ENCODE data around the gene TMEM101. TPM values are rescaled to one million over a fixed set of nuclear protein-coding genes. Genes with fewer than 3 reads are reported as not detected.

TMEM101 gene
- polyA plus RNA-seq, 1 donor (not counting 4 experiments of a cell fraction or from before 2014, with no cell fraction given) = 20.1 TPM

- DNase-seq (ENCODE audit: low read depth, low spot score) (no peak), FAIRE-seq (no peak)
- TF ChIP-seq EZH2 (IDR thresholded peaks at IDR 0.05; ENCODE audit: low read length) (no peak), CTCF (optimal IDR thresholded peaks at IDR 0.05 in 1 of 3, IDR thresholded peaks at IDR 0.05 in 1 of 3, conservative IDR thresholded peaks at IDR 0.05 in 1 of 3; ENCODE audit: extremely low read depth in 1 of 3, insufficient read depth in 2 of 3, low read length in 3 of 3) (peak in 2 of 3 experiments; percentile 18 to 62)
- peak overlapping the region; percentile 74 for H3K9ac ChIP-seq (ENCODE audit: control insufficient read depth, extremely low read depth, insufficient read depth, low read length)
- H2AFZ ChIP-seq (ENCODE audit: control insufficient read depth, low read length) = peak overlapping the region; percentile 70
- H4K20me1 ChIP-seq (ENCODE audit: control insufficient read depth, extremely low read depth, insufficient read depth, low read length) = no peaks in the 10 kb centered on the region
- peak overlapping the region; percentile 67 for H3K27ac ChIP-seq (ENCODE audit: control insufficient read depth, insufficient read depth, low read length)
- no peaks in the 10 kb centered on the region for H3K27me3 ChIP-seq (ENCODE audit: control insufficient read depth, extremely low read depth, insufficient read depth, low read length)
- H3K4me2 ChIP-seq (ENCODE audit: control insufficient read depth, extremely low read depth, insufficient read depth, low read depth, low read length) = peak overlapping the region; percentile 94
- no peaks in the 10 kb centered on the region for H3K9me1 ChIP-seq (ENCODE audit: control insufficient read depth, extremely low read depth, insufficient read depth, low read length)
- H3K79me2 ChIP-seq (ENCODE audit: control insufficient read depth, insufficient read depth, low read length) = no peaks in the 10 kb centered on the region
- H3K9me3 ChIP-seq (ENCODE audit: control insufficient read depth, low read depth, low read length) = no peaks in the 10 kb centered on the region
- H3K4me3 ChIP-seq (ENCODE audit: control insufficient read depth in 2 of 3, extremely low read depth in 1 of 3, insufficient read depth in 2 of 3, low read depth in 1 of 3, low read length in 3 of 3) = peak overlapping the region; percentile 53 to 63 (median 60)
- dilution Hi-C loops (cut with MboI; ENCODE audit: extremely low pct_ligation_motif_present, low sequenced_read_pairs) = no loop called here
- peaks cover 0 to 4% of the 10 kb centered on the region in 2 experiments for H3K36me3 ChIP-seq (ENCODE audit: control insufficient read depth in 2 of 2, extremely low read depth in 1 of 2, insufficient read depth in 2 of 2, low read length in 2 of 2)
- peaks cover 35% of the 10 kb centered on the region for H3K4me1 ChIP-seq (ENCODE audit: control insufficient read depth, extremely low read depth, insufficient read depth, low read length)
Measured at GRCh38 chr17:44005527-44006271, 9.1 kb downstream of the TMEM101 start.

DNA sequence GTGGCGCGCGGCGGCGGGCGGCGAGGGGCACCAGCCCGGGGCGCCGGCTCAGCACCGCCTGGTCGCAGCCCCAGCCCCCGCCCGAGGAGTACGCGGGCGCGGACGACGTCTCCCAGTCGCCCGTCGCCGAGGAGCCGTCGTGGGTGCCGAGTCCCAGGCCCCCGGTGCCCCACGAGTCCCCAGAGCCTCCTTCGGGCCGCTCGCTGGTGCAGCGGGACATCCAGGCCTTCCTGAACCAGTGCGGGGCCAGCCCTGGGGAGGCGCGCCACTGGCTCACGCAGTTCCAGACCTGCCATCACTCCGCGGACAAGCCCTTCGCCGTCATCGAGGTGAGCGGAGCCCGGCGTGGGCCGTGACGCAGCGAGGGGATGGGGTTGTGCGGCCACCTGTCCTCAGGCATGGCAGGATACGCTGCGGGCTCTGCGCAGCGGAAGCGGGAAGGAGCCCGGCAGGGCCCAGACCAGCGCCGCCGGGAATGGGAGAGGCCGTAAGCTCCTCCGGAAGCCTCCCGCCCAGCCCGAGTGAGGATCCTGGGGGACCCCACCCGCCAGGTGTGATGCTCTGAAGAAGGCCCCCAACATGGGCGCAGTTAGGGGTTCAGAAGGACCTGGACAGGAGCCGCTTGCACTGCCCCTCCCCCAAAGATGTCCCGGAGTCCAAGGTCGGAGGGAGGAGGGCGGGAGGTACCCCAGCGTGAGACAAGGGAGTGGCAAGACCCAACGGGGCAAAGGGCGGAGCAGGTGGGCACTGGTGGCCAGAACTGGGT is 9.8 kb downstream of the TMEM101 start:
- DNase-seq (ENCODE audit: low read depth, low spot score) (no peak), FAIRE-seq (no peak)
- Histone ChIP-seq H3K79me2 (ENCODE audit: control insufficient read depth, insufficient read depth, low read length) (no peaks in the 10 kb centered on the region), H3K9me1 (ENCODE audit: control insufficient read depth, extremely low read depth, insufficient read depth, low read length) (no peaks in the 10 kb centered on the region), H3K4me1 (ENCODE audit: control insufficient read depth, extremely low read depth, insufficient read depth, low read length) (peaks cover 35% of the 10 kb centered on the region), H2AFZ (ENCODE audit: control insufficient read depth, low read length) (peak overlapping the region; percentile 56), H3K4me3 (ENCODE audit: control insufficient read depth in 2 of 3, extremely low read depth in 1 of 3, insufficient read depth in 2 of 3, low read depth in 1 of 3, low read length in 3 of 3) (peak overlapping the region; percentile 32 to 63 (median 53)), H3K36me3 (ENCODE audit: control insufficient read depth in 2 of 2, extremely low read depth in 1 of 2, insufficient read depth in 2 of 2, low read length in 2 of 2) (peaks cover 0 to 2% of the 10 kb centered on the region in 2 experiments), H3K27me3 (ENCODE audit: control insufficient read depth, extremely low read depth, insufficient read depth, low read length) (no peaks in the 10 kb centered on the region), H3K27ac (ENCODE audit: control insufficient read depth, insufficient read depth, low read length) (peak overlapping the region; percentile 18), H4K20me1 (ENCODE audit: control insufficient read depth, extremely low read depth, insufficient read depth, low read length) (no peaks in the 10 kb centered on the region), H3K9me3 (ENCODE audit: control insufficient read depth, low read depth, low read length) (no peaks in the 10 kb centered on the region), H3K9ac (ENCODE audit: control insufficient read depth, extremely low read depth, insufficient read depth, low read length) (peak overlapping the region; percentile 74), H3K4me2 (ENCODE audit: control insufficient read depth, extremely low read depth, insufficient read depth, low read depth, low read length) (peak overlapping the region; percentile 94)
- TF ChIP-seq EZH2 (IDR thresholded peaks at IDR 0.05; ENCODE audit: low read length) (no peak), CTCF (optimal IDR thresholded peaks at IDR 0.05 in 1 of 3, IDR thresholded peaks at IDR 0.05 in 1 of 3, conservative IDR thresholded peaks at IDR 0.05 in 1 of 3; ENCODE audit: extremely low read depth in 1 of 3, insufficient read depth in 2 of 3, low read length in 3 of 3) (no peak)
- dilution Hi-C loops (cut with MboI; ENCODE audit: extremely low pct_ligation_motif_present, low sequenced_read_pairs) = no loop called here
